HEK293 (cell line): ENCODE results near the gene STAG3.

Experiments
- ELK4 ChIP-seq: IDR thresholded peaks from 2 replicates; pipeline ENCODE4 v1.6.1; 2011; ENCODE audit warnings: mild to moderate bottlenecking, low read depth, low read length, borderline replicate concordance
- HIC1 ChIP-seq: fragments of 450-650 bp; formaldehyde crosslinking; IDR thresholded peaks from 2 replicates; pipeline ENCODE4 v1.5.1; 2016; ENCODE audit warnings: missing biosample characterization, missing genetic modification characterization
- HOXD13 ChIP-seq: sonication (generic); formaldehyde crosslinking; IDR thresholded peaks from 2 replicates; pipeline ENCODE4 v1.8.0; 2022; ENCODE audit warnings: missing genetic modification reagents, borderline replicate concordance
- IKZF3 ChIP-seq: fragments of 450-650 bp; IDR thresholded peaks from 2 replicates; pipeline ENCODE4 v1.5.0; 2018; ENCODE audit warnings: missing biosample characterization, mild to moderate bottlenecking, missing genetic modification characterization, moderate library complexity
- KLF10 ChIP-seq: fragments of 450-650 bp; IDR thresholded peaks from 2 replicates; pipeline ENCODE4 v1.5.1; 2018; ENCODE audit warnings: missing biosample characterization, mild to moderate bottlenecking, missing genetic modification characterization
- KLF16 ChIP-seq: fragments of 450-650 bp; formaldehyde crosslinking; IDR thresholded peaks from 2 replicates; pipeline ENCODE4 v1.5.1; 2017; ENCODE audit warnings: missing biosample characterization, missing genetic modification characterization
- KLF9 ChIP-seq: fragments of 450-650 bp; formaldehyde crosslinking; IDR thresholded peaks from 2 replicates; pipeline ENCODE4 v1.5.1; 2016; ENCODE audit warnings: missing biosample characterization, missing genetic modification characterization, low read depth
- REPIN1 ChIP-seq: fragments of 450-650 bp; formaldehyde crosslinking; IDR thresholded peaks from 2 replicates; pipeline ENCODE4 v1.5.1; 2017; ENCODE audit warnings: missing biosample characterization, missing genetic modification characterization, low read depth
- ZEB2 ChIP-seq: fragments of 450-650 bp; formaldehyde crosslinking; IDR thresholded peaks from 2 replicates; pipeline ENCODE4 v1.5.1; 2016; ENCODE audit warnings: missing biosample characterization, missing genetic modification characterization
- ZFHX2 ChIP-seq: fragments of 450-650 bp; formaldehyde crosslinking; conservative IDR thresholded peaks from 2 replicates; pipeline ENCODE4 v1.5.1; 2016; ENCODE audit warnings: missing biosample characterization, missing genetic modification characterization
- ZFP37 ChIP-seq: fragments of 450-650 bp; formaldehyde crosslinking; IDR thresholded peaks from 2 replicates; pipeline ENCODE4 v1.5.1; 2016; ENCODE audit warnings: missing biosample characterization, missing genetic modification characterization
- ZNF335 ChIP-seq: fragments of 450-650 bp; formaldehyde crosslinking; conservative IDR thresholded peaks from 2 replicates; pipeline ENCODE4 v1.5.1; 2016; ENCODE audit warnings: missing biosample characterization, missing genetic modification characterization
- ZNF394 ChIP-seq: fragments of 450-650 bp; formaldehyde crosslinking; IDR thresholded peaks from 2 replicates; pipeline ENCODE4 v1.5.1; 2016; ENCODE audit warnings: missing biosample characterization, missing genetic modification characterization, mild to moderate bottlenecking, moderate library complexity, borderline replicate concordance
- ZNF518A ChIP-seq: fragments of 450-650 bp; formaldehyde crosslinking; conservative IDR thresholded peaks from 2 replicates; pipeline ENCODE4 v1.5.1; 2016; ENCODE audit warnings: low read depth, missing biosample characterization, missing genetic modification characterization
- ZNF623 ChIP-seq: fragments of 450-650 bp; formaldehyde crosslinking; IDR thresholded peaks from 2 replicates; pipeline ENCODE4 v1.5.1; 2016; ENCODE audit warnings: missing biosample characterization, missing genetic modification characterization
- ZNF785 ChIP-seq: fragments of 450-650 bp; formaldehyde crosslinking; IDR thresholded peaks from 2 replicates; pipeline ENCODE4 v1.5.1; 2016; ENCODE audit warnings: missing biosample characterization, missing genetic modification characterization
- ZXDB ChIP-seq: fragments of 450-650 bp; formaldehyde crosslinking; IDR thresholded peaks from 2 replicates; pipeline ENCODE4 v1.5.1; 2016; ENCODE audit warnings: missing biosample characterization, missing genetic modification characterization
- TF ChIP-seq, protein P1 (sequence below): fragments of 450-650 bp; formaldehyde crosslinking; IDR thresholded peaks from 2 replicates; pipeline ENCODE4 v1.5.1; 2016; ENCODE audit warnings: missing biosample characterization, missing genetic modification characterization
- TF ChIP-seq, protein P2 (sequence below): fragments of 450-650 bp; formaldehyde crosslinking; conservative IDR thresholded peaks from 2 replicates; pipeline ENCODE4 v1.5.1; 2016; ENCODE audit warnings: low read depth, missing biosample characterization, missing genetic modification characterization
- TF ChIP-seq, protein P3 (sequence below): fragments of 450-650 bp; formaldehyde crosslinking; IDR thresholded peaks from 2 replicates; pipeline ENCODE4 v1.5.1; 2016; ENCODE audit warnings: missing biosample characterization, missing genetic modification characterization
- TF ChIP-seq, protein P4 (sequence below): fragments of 450-650 bp; formaldehyde crosslinking; IDR thresholded peaks from 2 replicates; pipeline ENCODE4 v1.5.1; 2017; ENCODE audit warnings: missing biosample characterization, mild to moderate bottlenecking, missing genetic modification characterization, moderate library complexity

Gene STAG3

DNA sequence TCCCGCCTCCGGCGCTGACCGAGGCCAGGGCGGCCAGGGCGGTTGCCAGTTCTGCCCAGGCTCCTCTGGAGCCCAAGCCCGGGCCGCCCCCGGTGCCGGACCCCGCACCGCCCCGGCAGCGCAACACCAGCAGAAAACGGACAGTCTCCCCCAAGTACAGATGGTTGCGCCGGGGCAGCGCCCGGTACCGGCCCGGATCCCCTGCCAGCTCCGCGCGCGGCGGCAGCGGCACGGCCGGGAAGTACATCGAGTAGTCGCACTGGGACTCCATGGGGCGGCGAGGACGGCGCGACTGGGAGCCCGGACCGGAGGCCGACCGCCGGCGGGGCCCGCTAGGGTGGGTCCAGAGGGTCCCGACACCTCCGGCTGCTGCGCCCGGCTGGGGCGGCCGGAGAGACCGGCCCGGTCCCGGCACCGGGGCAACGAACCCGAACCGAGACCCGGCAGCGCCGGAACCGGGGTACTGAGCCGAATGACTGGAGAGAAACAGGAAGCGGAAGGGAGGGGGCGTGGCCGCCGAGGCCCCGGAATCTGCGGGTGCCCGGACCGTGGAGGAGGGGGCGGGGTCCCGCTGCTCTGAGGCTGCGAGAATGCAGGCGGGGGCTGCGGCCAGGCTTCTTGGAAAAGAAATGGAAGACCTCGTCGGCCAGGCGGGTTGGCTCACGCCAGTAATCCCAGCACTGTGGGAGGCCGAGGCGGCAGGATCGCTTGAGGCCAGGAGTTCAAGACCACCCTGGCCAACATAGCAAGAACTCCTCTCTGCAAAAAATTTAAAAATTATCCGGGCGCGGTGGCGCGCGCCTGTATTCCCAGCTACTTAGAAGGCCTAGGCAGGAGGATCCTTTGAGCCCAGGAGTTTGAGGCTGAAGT is 19.3 kb upstream of the STAG3 start, which contains the start of gene TRAPPC14 (continued):
- TF ChIP-seq ZFHX2 (tag by site-specific recombination), result peak; percentile 71
- TF ChIP-seq KLF10, result peak; percentile 72
- TF ChIP-seq KLF9, result peak; percentile 99
- 0 out of 2 replicates have a peak, but pooled peaks have one; percentile 24 for TF ChIP-seq ZNF394 (tag by site-specific recombination)
- TF ChIP-seq KLF16, result peak; percentile 94
- TF ChIP-seq IKZF3 (tag by site-specific recombination), result 0 out of 2 replicates have a peak, but pooled peaks have one; percentile 33
- TF ChIP-seq ZEB2 (tag by site-specific recombination), result peak; percentile 89; the same call in 1 of the 2 replicates
- no peak for TF ChIP-seq REPIN1
- TF ChIP-seq, protein P1, sequence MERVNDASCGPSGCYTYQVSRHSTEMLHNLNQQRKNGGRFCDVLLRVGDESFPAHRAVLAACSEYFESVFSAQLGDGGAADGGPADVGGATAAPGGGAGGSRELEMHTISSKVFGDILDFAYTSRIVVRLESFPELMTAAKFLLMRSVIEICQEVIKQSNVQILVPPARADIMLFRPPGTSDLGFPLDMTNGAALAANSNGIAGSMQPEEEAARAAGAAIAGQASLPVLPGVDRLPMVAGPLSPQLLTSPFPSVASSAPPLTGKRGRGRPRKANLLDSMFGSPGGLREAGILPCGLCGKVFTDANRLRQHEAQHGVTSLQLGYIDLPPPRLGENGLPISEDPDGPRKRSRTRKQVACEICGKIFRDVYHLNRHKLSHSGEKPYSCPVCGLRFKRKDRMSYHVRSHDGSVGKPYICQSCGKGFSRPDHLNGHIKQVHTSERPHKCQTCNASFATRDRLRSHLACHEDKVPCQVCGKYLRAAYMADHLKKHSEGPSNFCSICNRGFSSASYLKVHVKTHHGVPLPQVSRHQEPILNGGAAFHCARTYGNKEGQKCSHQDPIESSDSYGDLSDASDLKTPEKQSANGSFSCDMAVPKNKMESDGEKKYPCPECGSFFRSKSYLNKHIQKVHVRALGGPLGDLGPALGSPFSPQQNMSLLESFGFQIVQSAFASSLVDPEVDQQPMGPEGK (tag by site-specific recombination), result peak; percentile 95
- TF ChIP-seq HIC1, result no peak
- 0 out of 2 replicates have a peak, but pooled peaks have one; percentile 44 for TF ChIP-seq ZNF518A (tag by site-specific recombination)
- TF ChIP-seq, protein P2, sequence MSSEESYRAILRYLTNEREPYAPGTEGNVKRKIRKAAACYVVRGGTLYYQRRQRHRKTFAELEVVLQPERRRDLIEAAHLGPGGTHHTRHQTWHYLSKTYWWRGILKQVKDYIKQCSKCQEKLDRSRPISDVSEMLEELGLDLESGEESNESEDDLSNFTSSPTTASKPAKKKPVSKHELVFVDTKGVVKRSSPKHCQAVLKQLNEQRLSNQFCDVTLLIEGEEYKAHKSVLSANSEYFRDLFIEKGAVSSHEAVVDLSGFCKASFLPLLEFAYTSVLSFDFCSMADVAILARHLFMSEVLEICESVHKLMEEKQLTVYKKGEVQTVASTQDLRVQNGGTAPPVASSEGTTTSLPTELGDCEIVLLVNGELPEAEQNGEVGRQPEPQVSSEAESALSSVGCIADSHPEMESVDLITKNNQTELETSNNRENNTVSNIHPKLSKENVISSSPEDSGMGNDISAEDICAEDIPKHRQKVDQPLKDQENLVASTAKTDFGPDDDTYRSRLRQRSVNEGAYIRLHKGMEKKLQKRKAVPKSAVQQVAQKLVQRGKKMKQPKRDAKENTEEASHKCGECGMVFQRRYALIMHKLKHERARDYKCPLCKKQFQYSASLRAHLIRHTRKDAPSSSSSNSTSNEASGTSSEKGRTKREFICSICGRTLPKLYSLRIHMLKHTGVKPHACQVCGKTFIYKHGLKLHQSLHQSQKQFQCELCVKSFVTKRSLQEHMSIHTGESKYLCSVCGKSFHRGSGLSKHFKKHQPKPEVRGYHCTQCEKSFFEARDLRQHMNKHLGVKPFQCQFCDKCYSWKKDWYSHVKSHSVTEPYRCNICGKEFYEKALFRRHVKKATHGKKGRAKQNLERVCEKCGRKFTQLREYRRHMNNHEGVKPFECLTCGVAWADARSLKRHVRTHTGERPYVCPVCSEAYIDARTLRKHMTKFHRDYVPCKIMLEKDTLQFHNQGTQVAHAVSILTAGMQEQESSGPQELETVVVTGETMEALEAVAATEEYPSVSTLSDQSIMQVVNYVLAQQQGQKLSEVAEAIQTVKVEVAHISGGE (tag by site-specific recombination), result peak; percentile 93
- TF ChIP-seq HOXD13 (CRISPR knock-in tag), result no peak
- TF ChIP-seq ZFP37 (tag by site-specific recombination), result no peak
- no peak for TF ChIP-seq ELK4
- TF ChIP-seq ZNF335 (tag by site-specific recombination), result peak; percentile 81
- TF ChIP-seq ZNF623, result no peak
- TF ChIP-seq ZNF785, result no peak
- TF ChIP-seq, protein P3, sequence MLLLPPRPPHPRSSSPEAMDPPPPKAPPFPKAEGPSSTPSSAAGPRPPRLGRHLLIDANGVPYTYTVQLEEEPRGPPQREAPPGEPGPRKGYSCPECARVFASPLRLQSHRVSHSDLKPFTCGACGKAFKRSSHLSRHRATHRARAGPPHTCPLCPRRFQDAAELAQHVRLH (tag by site-specific recombination), result no peak
- TF ChIP-seq, protein P4, sequence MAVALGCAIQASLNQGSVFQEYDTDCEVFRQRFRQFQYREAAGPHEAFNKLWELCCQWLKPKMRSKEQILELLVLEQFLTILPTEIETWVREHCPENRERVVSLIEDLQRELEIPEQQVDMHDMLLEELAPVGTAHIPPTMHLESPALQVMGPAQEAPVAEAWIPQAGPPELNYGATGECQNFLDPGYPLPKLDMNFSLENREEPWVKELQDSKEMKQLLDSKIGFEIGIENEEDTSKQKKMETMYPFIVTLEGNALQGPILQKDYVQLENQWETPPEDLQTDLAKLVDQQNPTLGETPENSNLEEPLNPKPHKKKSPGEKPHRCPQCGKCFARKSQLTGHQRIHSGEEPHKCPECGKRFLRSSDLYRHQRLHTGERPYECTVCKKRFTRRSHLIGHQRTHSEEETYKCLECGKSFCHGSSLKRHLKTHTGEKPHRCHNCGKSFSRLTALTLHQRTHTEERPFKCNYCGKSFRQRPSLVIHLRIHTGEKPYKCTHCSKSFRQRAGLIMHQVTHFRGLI (tag by site-specific recombination), result no peak
- TF ChIP-seq ZXDB, result peak; percentile 61; the same call in 1 of the 2 replicates
